ENCODE measurements around the gene PRKX.
"Not testable (repeated sequence)": the region's sequence is repeated elsewhere in the genome, so short reads cannot be mapped to it uniquely, and the experiment has no call there.

The PRKX gene

GRCh38 chrX:3653111-3653510 is 60.3 kb downstream of the PRKX start:
- no peak for DNase-seq (ENCODE audit: low read depth, low spot score)

- peak; percentile 48 for DNase-seq (ENCODE audit: low read depth, low spot score)
Measured at GRCh38 chrX:3651277-3651676, 62.2 kb downstream of the PRKX start.

GRCh38 chrX:3648084-3648483 is 65.4 kb downstream of the PRKX start:
- no peak for DNase-seq (ENCODE audit: low read depth, low spot score)

GRCh38 chrX:3639858-3640631 is 73.4 kb downstream of the PRKX start:
- not testable (repeated sequence) for DNase-seq (ENCODE audit: low read depth, low spot score)

GRCh38 chrX:3639236-3639635 is 74.2 kb downstream of the PRKX start:
- no peak for DNase-seq (ENCODE audit: low read depth, low spot score)

- peak; percentile 67 for DNase-seq (ENCODE audit: low read depth, low spot score)
Measured at GRCh38 chrX:3638280-3638873, 75.1 kb downstream of the PRKX start.

GRCh38 chrX:3636803-3637202 is 76.6 kb downstream of the PRKX start:
- no peak for DNase-seq (ENCODE audit: low read depth, low spot score)

- no peak for DNase-seq (ENCODE audit: low read depth, low spot score)
Measured at GRCh38 chrX:3631196-3631595, 82.3 kb downstream of the PRKX start.

GRCh38 chrX:3627594-3627993 is 85.9 kb downstream of the PRKX start:
- DNase-seq (ENCODE audit: low read depth, low spot score) = no peak

GRCh38 chrX:3621414-3621813 is 92.0 kb downstream of the PRKX start:
- DNase-seq (ENCODE audit: low read depth, low spot score) = no peak

- not testable (repeated sequence) for DNase-seq (ENCODE audit: low read depth, low spot score)
Measured at GRCh38 chrX:3611744-3612143, 101.7 kb downstream of the PRKX start.

GRCh38 chrX:3609810-3610209 is 103.6 kb downstream of the PRKX start:
- peak; percentile 55 for DNase-seq (ENCODE audit: low read depth, low spot score)

GRCh38 chrX:3603026-3603661 is 110.3 kb downstream of the PRKX start:
- DNase-seq (ENCODE audit: low read depth, low spot score) = no peak

- DNase-seq (ENCODE audit: low read depth, low spot score) = peak; percentile 9
Measured at GRCh38 chrX:3599802-3600430, 113.5 kb downstream of the PRKX start.

- no peak for DNase-seq (ENCODE audit: low read depth, low spot score)
Measured at GRCh38 chrX:3598709-3599108, 114.7 kb downstream of the PRKX start.

GRCh38 chrX:3598046-3598605 is 115.3 kb downstream of the PRKX start:
- DNase-seq (ENCODE audit: low read depth, low spot score) = no peak

- DNase-seq (ENCODE audit: low read depth, low spot score) = peak; percentile 13
Measured at GRCh38 chrX:3592184-3592583, 121.3 kb downstream of the PRKX start.

- no peak for DNase-seq (ENCODE audit: low read depth, low spot score)
Measured at GRCh38 chrX:3589474-3589873, 124.0 kb downstream of the PRKX start.

GRCh38 chrX:3585719-3586118 is 127.7 kb downstream of the PRKX start:
- no peak for DNase-seq (ENCODE audit: low read depth, low spot score)

- no peak for DNase-seq (ENCODE audit: low read depth, low spot score)
Measured at GRCh38 chrX:3584415-3584996, 128.9 kb downstream of the PRKX start.

GRCh38 chrX:3582451-3582850 is 131.0 kb downstream of the PRKX start:
- DNase-seq (ENCODE audit: low read depth, low spot score) = no peak

- DNase-seq (ENCODE audit: low read depth, low spot score) = no peak
Measured at GRCh38 chrX:3581609-3582108, 131.8 kb downstream of the PRKX start.

All from astrocyte of the hippocampus (primary cell).